GM12873 (cell line): ENCODE results near the gene PAQR5.

Experiments
- CTCF ChIP-seq: IDR thresholded peaks from 2 replicates; pipeline ENCODE4 v1.5.1; 2012; ENCODE audit warnings: low read depth, mild to moderate bottlenecking, moderate library complexity, low read length, control low read depth; ENCODE audit not compliant: insufficient read depth; ENCODE audit errors: missing control alignments

The PAQR5 gene

GRCh38 chr15:69351884-69352283 lies 53.2 kb downstream of the PAQR5 start:
- TF ChIP-seq CTCF: no peak

GRCh38 chr15:69357773-69358771 lies 59.4 kb downstream of the PAQR5 start:
- no peak for TF ChIP-seq CTCF

DNA sequence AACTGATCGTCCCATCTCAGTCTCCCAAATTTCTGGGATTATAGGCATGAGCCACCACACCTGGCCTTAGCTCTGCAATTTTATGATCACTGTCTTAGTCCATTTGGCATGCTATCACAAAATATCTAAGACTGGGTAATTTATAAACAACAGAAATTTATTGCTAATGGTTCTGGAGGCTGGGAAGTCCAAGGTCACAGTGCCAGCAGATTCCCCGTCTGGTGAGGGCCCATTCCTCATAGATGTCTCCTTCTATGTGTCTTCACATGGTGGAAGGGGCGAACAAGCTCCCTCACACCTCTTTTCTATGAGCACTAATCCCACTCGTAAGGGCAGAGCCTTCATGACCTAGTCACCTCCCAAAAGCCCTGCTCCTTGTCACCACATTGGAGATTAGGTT lies 60.1 kb downstream of the PAQR5 start:
- no peak for TF ChIP-seq CTCF

DNA sequence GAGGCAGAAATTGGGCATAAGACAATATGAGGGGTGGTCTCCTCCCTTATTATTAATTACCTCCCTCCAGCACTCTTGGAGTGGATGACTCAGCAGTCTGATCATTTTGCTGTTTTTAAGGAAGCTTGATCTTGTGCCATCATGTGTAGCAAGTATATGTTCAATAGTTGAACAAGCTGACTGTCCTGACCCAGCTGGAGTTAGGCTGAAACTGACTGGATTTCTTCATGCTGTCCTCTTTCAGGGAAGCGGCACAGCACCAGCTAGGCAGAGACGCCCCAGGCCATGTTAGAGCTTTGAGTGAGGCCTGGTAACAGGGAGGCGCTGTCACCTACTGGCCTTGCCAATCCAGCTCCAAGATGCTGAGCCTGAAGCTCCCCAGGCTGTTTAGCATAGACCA lies 61.0 kb downstream of the PAQR5 start:
- no peak for TF ChIP-seq CTCF

GRCh38 chr15:69360642-69361041 lies 61.9 kb downstream of the PAQR5 start:
- no peak for TF ChIP-seq CTCF

DNA sequence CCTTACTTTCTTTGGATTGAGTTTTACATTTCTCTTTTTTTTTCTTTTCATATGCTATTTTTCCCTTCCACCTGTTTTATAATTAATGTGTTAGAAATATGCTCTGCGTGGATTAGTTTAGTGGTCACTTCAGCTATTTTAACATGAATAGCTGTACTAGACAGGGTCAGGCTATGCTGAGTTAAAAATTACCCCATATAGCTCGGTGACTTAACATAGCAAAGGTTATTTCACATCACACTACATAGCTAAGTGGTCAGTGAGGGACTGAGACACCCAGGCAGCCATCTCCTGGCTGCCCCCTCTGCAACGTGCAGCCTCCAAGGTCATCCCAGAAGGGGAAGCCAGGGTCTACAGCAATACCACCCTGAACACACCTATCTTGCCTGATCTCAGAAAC lies 68.5 kb downstream of the PAQR5 start:
- TF ChIP-seq CTCF: no peak

- no peak for TF ChIP-seq CTCF
Observed at GRCh38 chr15:69369631-69370030, 70.9 kb downstream of the PAQR5 start.
